ENCODE results near the gene FBLN2. TPM values are rescaled to one million over a fixed set of nuclear protein-coding genes. Genes with fewer than 3 reads are reported as not detected.

The FBLN2 gene
- total RNA-seq, 1 donor from 2014 or later = 413 TPM

- H3K27ac Mint-ChIP-seq (ENCODE audit: unreplicated experiment) = no peak overlapping the region
- no peaks in the 10 kb centered on the region for H3K27me3 Mint-ChIP-seq (ENCODE audit: low read depth)
- peaks cover 4% of the 10 kb centered on the region for H3K36me3 Mint-ChIP-seq (ENCODE audit: low read depth)
- no peak overlapping the region for H3K4me3 Mint-ChIP-seq (ENCODE audit: unreplicated experiment)
- DNase-seq (ENCODE audit: low spot score) = peak; percentile 75
- H3K9me3 Mint-ChIP-seq (ENCODE audit: low read depth) = no peaks in the 10 kb centered on the region
- TF ChIP-seq CTCF (IDR thresholded peaks at IDR 0.05) = no peak
- H3K4me1 Mint-ChIP-seq (ENCODE audit: low read depth) = peaks cover 67% of the 10 kb centered on the region
Observed at GRCh38 chr3:13565581-13566452, 16.9 kb downstream of the FBLN2 start.

- peaks cover 61% of the 10 kb centered on the region for H3K4me1 Mint-ChIP-seq (ENCODE audit: low read depth)
- TF ChIP-seq CTCF (IDR thresholded peaks at IDR 0.05) = no peak
- H3K9me3 Mint-ChIP-seq (ENCODE audit: low read depth) = no peaks in the 10 kb centered on the region
- peak; percentile 60 for DNase-seq (ENCODE audit: low spot score)
- peak overlapping the region; percentile 5 for H3K27ac Mint-ChIP-seq (ENCODE audit: unreplicated experiment)
- no peaks in the 10 kb centered on the region for H3K27me3 Mint-ChIP-seq (ENCODE audit: low read depth)
- H3K4me3 Mint-ChIP-seq (ENCODE audit: unreplicated experiment) = no peak overlapping the region
- H3K36me3 Mint-ChIP-seq (ENCODE audit: low read depth) = peaks cover 2% of the 10 kb centered on the region
Observed at GRCh38 chr3:13566453-13566748, 17.5 kb downstream of the FBLN2 start.

- Mint-ChIP-seq H3K27ac (ENCODE audit: unreplicated experiment) (peak overlapping the region; percentile 5), H3K4me3 (ENCODE audit: unreplicated experiment) (no peak overlapping the region), H3K36me3 (ENCODE audit: low read depth) (no peaks in the 10 kb centered on the region), H3K9me3 (ENCODE audit: low read depth) (no peaks in the 10 kb centered on the region), H3K4me1 (ENCODE audit: low read depth) (peaks cover 57% of the 10 kb centered on the region), H3K27me3 (ENCODE audit: low read depth) (no peaks in the 10 kb centered on the region)
- TF ChIP-seq CTCF (IDR thresholded peaks at IDR 0.05) = no peak
- DNase-seq (ENCODE audit: low spot score) = peak; percentile 52
Observed at GRCh38 chr3:13566769-13567310, 17.9 kb downstream of the FBLN2 start.

GRCh38 chr3:13567684-13568514 is 19.0 kb downstream of the FBLN2 start:
- H3K9me3 Mint-ChIP-seq (ENCODE audit: low read depth) = no peaks in the 10 kb centered on the region
- H3K27ac Mint-ChIP-seq (ENCODE audit: unreplicated experiment) = no peak overlapping the region
- H3K4me3 Mint-ChIP-seq (ENCODE audit: unreplicated experiment) = no peak overlapping the region
- DNase-seq (ENCODE audit: low spot score) = peak; percentile 76
- no peaks in the 10 kb centered on the region for H3K27me3 Mint-ChIP-seq (ENCODE audit: low read depth)
- peaks cover 2% of the 10 kb centered on the region for H3K36me3 Mint-ChIP-seq (ENCODE audit: low read depth)
- TF ChIP-seq CTCF (IDR thresholded peaks at IDR 0.05) = no peak
- H3K4me1 Mint-ChIP-seq (ENCODE audit: low read depth) = peaks cover 49% of the 10 kb centered on the region

- DNase-seq (ENCODE audit: low spot score) = no peak
- H3K27me3 Mint-ChIP-seq (ENCODE audit: low read depth) = no peaks in the 10 kb centered on the region
- no peak overlapping the region for H3K4me3 Mint-ChIP-seq (ENCODE audit: unreplicated experiment)
- no peak overlapping the region for H3K27ac Mint-ChIP-seq (ENCODE audit: unreplicated experiment)
- H3K36me3 Mint-ChIP-seq (ENCODE audit: low read depth) = peaks cover 5% of the 10 kb centered on the region
- peaks cover 51% of the 10 kb centered on the region for H3K4me1 Mint-ChIP-seq (ENCODE audit: low read depth)
- H3K9me3 Mint-ChIP-seq (ENCODE audit: low read depth) = no peaks in the 10 kb centered on the region
- TF ChIP-seq CTCF (IDR thresholded peaks at IDR 0.05) = no peak
Observed at GRCh38 chr3:13568515-13569028, 19.6 kb downstream of the FBLN2 start.
